Keratinocyte (primary cell): ENCODE results near the gene CFAP299. TPM values are rescaled to one million over a fixed set of nuclear protein-coding genes. Genes with fewer than 3 reads are reported as not detected.

Source experiments
- DNase-seq: peaks from one replicate; pipeline ENCODE4 v3.0.0-alpha.2; 2011; ENCODE audit warnings: low read depth, missing footprints, low spot score
- FAIRE-seq: peaks from 2 replicates; lab custom pipeline; 2011; peaks lifted over from hg19 to GRCh38; lab: Jason Lieb, UNC
- H2AFZ ChIP-seq: 2 replicates; pipeline ENCODE4 v1.6.0; 2012; ENCODE audit warnings: low read length, control low read depth, inconsistent platforms; ENCODE audit not compliant: control insufficient read depth
- H3K27ac ChIP-seq: 2 replicates; pipeline ENCODE4 v1.5.1; 2011; ENCODE audit warnings: low read length; ENCODE audit not compliant: control insufficient read depth, insufficient read depth
- H3K27me3 ChIP-seq: 3 replicates; pipeline ENCODE4 v1.6.0; 2011; ENCODE audit warnings: low read length; ENCODE audit not compliant: control insufficient read depth, insufficient read depth; ENCODE audit errors: extremely low read depth
- H3K36me3 ChIP-seq, 2 experiments: 2 replicates in 1 of 2; 3 replicates in 1 of 2; pipeline ENCODE4 v1.5.1; 2011; ENCODE audit warnings: low read length in 2 of 2, mild to moderate bottlenecking in 1 of 2; ENCODE audit not compliant: control insufficient read depth in 2 of 2, insufficient read depth in 2 of 2; ENCODE audit errors: extremely low read depth in 1 of 2
- H3K4me1 ChIP-seq: 3 replicates; pipeline ENCODE4 v1.5.1; 2011; ENCODE audit warnings: low read length; ENCODE audit not compliant: control insufficient read depth, insufficient read depth; ENCODE audit errors: extremely low read depth
- H3K4me2 ChIP-seq: 3 replicates; pipeline ENCODE4 v1.6.0; 2011; ENCODE audit warnings: low read depth, low read length; ENCODE audit not compliant: control insufficient read depth, insufficient read depth; ENCODE audit errors: extremely low read depth
- H3K4me3 ChIP-seq, 3 experiments: fragments of 200-600 bp in 1 of 3; sonication (generic) in 1 of 3; 2 replicates in 2 of 3; 3 replicates in 1 of 3; pipeline ENCODE4 v1.5.1; 2011 to 2016; ENCODE audit warnings: low read length in 3 of 3, mild to moderate bottlenecking in 3 of 3, control low read depth in 2 of 3, inconsistent platforms in 1 of 3, low read depth in 1 of 3, mixed read lengths in 1 of 3, mixed run types in 1 of 3, moderate library complexity in 1 of 3; ENCODE audit not compliant: control insufficient read depth in 2 of 3, insufficient read depth in 2 of 3; ENCODE audit errors: extremely low read depth in 1 of 3
- H3K79me2 ChIP-seq: 2 replicates; pipeline ENCODE4 v1.6.0; 2012; ENCODE audit warnings: low read length; ENCODE audit not compliant: control insufficient read depth, insufficient read depth
- H3K9ac ChIP-seq: 3 replicates; pipeline ENCODE4 v1.6.0; 2011; ENCODE audit warnings: low read length; ENCODE audit not compliant: control insufficient read depth, insufficient read depth; ENCODE audit errors: extremely low read depth
- H3K9me1 ChIP-seq: 3 replicates; pipeline ENCODE4 v1.6.0; 2011; ENCODE audit warnings: low read length; ENCODE audit not compliant: control insufficient read depth, insufficient read depth; ENCODE audit errors: extremely low read depth
- H3K9me3 ChIP-seq: 2 replicates; pipeline ENCODE4 v1.5.1; 2012; ENCODE audit warnings: low read depth, low read length; ENCODE audit not compliant: control insufficient read depth
- H4K20me1 ChIP-seq: 3 replicates; pipeline ENCODE4 v1.6.0; 2011; ENCODE audit warnings: low read length; ENCODE audit not compliant: control insufficient read depth, insufficient read depth; ENCODE audit errors: extremely low read depth
- EZH2 ChIP-seq: IDR thresholded peaks from one replicate; pipeline ENCODE4 v1.6.1; 2012; ENCODE audit warnings: inconsistent platforms, mild to moderate bottlenecking, low read length, moderate library complexity
- dilution Hi-C: fragments of 300-500 bp; cut with MboI; formaldehyde crosslinking; loops from one replicate; pipeline ENCODE4 v1.7.0; 2020; ENCODE audit warnings: low sequenced_read_pairs; ENCODE audit not compliant: extremely low pct_ligation_motif_present
- polyA plus RNA-seq, 5 experiments: library from polyadenylated mRNA; depleted of rRNA in 3 of 5; stranded (reverse) in 3 of 5; stranded (forward) in 1 of 5; unstranded in 1 of 5; fragments of >200 nt; gene quantifications; 1 replicate in 1 of 5; 2 replicates in 3 of 5; 3 replicates in 1 of 5; pipeline versions ENCODE4 v1.2.1 to v1.2.3, GENCODE V29; 2011 to 2012; ENCODE audit warnings: missing spikeins in 2 of 5, low read depth in 1 of 5, low replicate concordance in 1 of 5
- TF ChIP-seq, protein P1 (sequence below), 3 experiments: IDR thresholded peaks in 1 of 3; conservative IDR thresholded peaks in 1 of 3; optimal IDR thresholded peaks in 1 of 3; 2 replicates in 2 of 3; 3 replicates in 1 of 3; pipeline versions ENCODE3 to v1.5.1; 2011; ENCODE audit warnings: low read length in 3 of 3, mild to moderate bottlenecking in 3 of 3, moderate library complexity in 2 of 3, control low read depth in 1 of 3, inconsistent platforms in 1 of 3; ENCODE audit not compliant: insufficient read depth in 2 of 3; ENCODE audit errors: extremely low read depth in 1 of 3

Gene CFAP299
- polyA plus RNA-seq, 1 donor (not counting 4 experiments of a cell fraction or from before 2014, with no cell fraction given), result 0.14 TPM

DNA sequence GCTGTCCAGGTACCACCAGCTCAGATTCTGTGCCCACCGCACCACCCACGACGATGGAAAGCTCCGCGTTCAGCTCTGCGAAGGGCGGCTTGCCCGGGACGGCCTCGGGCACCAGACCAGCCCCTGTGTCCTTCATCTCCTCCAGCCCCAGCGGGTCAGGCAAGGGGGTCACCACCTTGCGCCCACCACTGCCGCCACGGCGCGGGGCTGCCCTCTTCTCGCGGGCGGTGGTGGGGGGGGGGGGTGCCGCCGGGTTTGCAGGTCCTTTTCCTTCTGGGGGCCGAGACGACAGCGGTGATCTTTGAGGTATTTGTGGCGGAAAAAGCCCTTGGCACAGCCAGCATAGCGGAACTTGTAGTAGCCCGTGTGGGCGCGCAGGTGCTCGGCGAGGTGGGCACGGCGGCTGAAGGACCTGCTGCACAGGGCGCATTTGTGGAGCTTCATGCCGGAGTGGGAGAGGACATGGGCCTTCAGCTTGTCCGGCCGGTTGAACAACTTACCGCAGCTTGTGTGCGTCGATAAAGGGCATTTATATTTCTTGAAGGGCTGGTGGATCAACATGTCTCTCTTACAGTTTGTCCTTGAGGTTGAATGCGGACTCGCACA lies 50.9 kb downstream of the CFAP299 start:
- no peak overlapping the region for H3K4me3 ChIP-seq
- TF ChIP-seq EZH2, result no peak
- TF ChIP-seq, protein P1, sequence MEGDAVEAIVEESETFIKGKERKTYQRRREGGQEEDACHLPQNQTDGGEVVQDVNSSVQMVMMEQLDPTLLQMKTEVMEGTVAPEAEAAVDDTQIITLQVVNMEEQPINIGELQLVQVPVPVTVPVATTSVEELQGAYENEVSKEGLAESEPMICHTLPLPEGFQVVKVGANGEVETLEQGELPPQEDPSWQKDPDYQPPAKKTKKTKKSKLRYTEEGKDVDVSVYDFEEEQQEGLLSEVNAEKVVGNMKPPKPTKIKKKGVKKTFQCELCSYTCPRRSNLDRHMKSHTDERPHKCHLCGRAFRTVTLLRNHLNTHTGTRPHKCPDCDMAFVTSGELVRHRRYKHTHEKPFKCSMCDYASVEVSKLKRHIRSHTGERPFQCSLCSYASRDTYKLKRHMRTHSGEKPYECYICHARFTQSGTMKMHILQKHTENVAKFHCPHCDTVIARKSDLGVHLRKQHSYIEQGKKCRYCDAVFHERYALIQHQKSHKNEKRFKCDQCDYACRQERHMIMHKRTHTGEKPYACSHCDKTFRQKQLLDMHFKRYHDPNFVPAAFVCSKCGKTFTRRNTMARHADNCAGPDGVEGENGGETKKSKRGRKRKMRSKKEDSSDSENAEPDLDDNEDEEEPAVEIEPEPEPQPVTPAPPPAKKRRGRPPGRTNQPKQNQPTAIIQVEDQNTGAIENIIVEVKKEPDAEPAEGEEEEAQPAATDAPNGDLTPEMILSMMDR (optimal IDR thresholded peaks at IDR 0.05 in 1 of 3, IDR thresholded peaks at IDR 0.05 in 1 of 3, conservative IDR thresholded peaks at IDR 0.05 in 1 of 3; ENCODE audit: extremely low read depth in 1 of 3, insufficient read depth in 2 of 3, low read length in 3 of 3), result no peak
- dilution Hi-C loops, result no loop called here
- no peaks in the 10 kb centered on the region for H3K9me1 ChIP-seq
- H2AFZ ChIP-seq, result no peak overlapping the region
- H3K4me1 ChIP-seq, result no peaks in the 10 kb centered on the region
- H3K36me3 ChIP-seq, result no peaks in the 10 kb centered on the region
- H3K27me3 ChIP-seq, result no peaks in the 10 kb centered on the region
- no peak for FAIRE-seq
- H4K20me1 ChIP-seq, result no peaks in the 10 kb centered on the region
- H3K27ac ChIP-seq, result no peak overlapping the region
- H3K4me2 ChIP-seq, result no peak overlapping the region
- H3K9me3 ChIP-seq, result no peaks in the 10 kb centered on the region
- no peak overlapping the region for H3K9ac ChIP-seq
- no peaks in the 10 kb centered on the region for H3K79me2 ChIP-seq
- DNase-seq, result no peak

DNA sequence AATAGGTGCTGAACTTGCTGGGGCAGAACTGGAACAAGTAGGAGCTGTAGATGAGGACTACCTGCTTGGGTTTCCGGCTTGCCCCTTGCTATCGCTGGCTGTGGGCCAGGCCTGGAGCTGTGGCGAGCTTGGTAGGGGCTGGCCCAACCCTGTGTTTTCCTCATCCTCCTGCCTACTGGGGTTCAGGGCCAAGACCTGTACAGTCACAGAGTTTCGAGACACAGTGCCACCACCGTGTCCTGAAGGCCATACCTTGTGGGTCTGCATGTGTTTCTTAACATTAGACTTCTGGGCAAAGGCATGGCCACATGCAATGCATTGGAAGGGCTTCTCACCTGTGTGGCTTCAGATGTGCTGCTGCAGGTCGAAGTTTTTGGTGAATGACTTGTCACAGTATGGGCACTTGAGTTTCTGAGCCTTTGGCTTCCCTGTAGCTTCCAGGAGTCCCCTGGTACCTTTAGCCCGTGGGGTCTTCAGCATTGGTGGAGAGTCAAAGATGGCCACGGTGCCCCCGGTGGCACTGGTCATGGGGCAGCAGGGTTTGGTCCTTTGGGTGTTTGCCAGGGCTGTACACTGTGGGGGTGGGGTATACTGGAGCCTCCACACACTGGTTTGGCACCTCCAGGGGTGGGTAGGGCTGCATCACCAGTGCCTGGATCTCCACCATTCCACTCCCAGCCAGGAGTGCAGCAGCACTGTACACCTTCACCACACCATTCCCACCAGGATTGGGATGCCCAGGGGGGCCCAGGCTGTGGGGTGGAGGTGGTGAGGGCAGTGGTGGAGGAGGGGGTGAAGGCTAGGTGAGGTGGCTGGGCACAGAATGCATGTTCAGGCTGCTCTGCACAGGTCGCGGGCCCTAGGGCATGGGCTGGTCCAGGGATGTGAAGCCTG lies 52.1 kb downstream of the CFAP299 start:
- TF ChIP-seq EZH2, result no peak
- TF ChIP-seq, protein P1 (optimal IDR thresholded peaks at IDR 0.05 in 1 of 3, IDR thresholded peaks at IDR 0.05 in 1 of 3, conservative IDR thresholded peaks at IDR 0.05 in 1 of 3; ENCODE audit: extremely low read depth in 1 of 3, insufficient read depth in 2 of 3, low read length in 3 of 3), result no peak

More for the DNA sequence above, 52.1 kb downstream of the CFAP299 start:
- H3K27me3 ChIP-seq, result no peaks in the 10 kb centered on the region
- no peak overlapping the region for H3K27ac ChIP-seq
- no peak overlapping the region for H3K4me3 ChIP-seq
- H3K9me1 ChIP-seq, result no peaks in the 10 kb centered on the region
- no peak for FAIRE-seq
- no peaks in the 10 kb centered on the region for H3K9me3 ChIP-seq
- no peaks in the 10 kb centered on the region for H3K79me2 ChIP-seq
- H2AFZ ChIP-seq, result no peak overlapping the region
- no peak for DNase-seq
- H3K36me3 ChIP-seq, result no peaks in the 10 kb centered on the region
- dilution Hi-C loops, result no loop called here
- H3K9ac ChIP-seq, result no peak overlapping the region
- no peak overlapping the region for H3K4me2 ChIP-seq
- H4K20me1 ChIP-seq, result no peaks in the 10 kb centered on the region
- H3K4me1 ChIP-seq, result no peaks in the 10 kb centered on the region
